Testis (tissue), 3 donors: Measurements from ENCODE around the gene HSPA9. TPM values are rescaled to one million over a fixed set of nuclear protein-coding genes. Genes with fewer than 3 reads are reported as not detected.

Experiments
- DNase-seq: peaks from one replicate; pipeline ENCODE4 v3.0.0-alpha.2; 2019
- H3K27ac ChIP-seq, 2 donors: fragments of 200-600 bp; sonication (generic); one replicate each; pipeline ENCODE4 v1.5.1; 2019
- H3K27me3 ChIP-seq: fragments of 200-600 bp; sonication (generic); one replicate; pipeline ENCODE4 v1.5.1; 2019
- H3K36me3 ChIP-seq: fragments of 200-600 bp; sonication (generic); one replicate; pipeline ENCODE4 v1.5.1; 2017; ENCODE audit warnings: low read depth; ENCODE audit errors: missing control alignments
- H3K4me1 ChIP-seq: fragments of 200-600 bp; sonication (generic); one replicate; pipeline ENCODE4 v1.5.1; 2019
- H3K4me3 ChIP-seq, 2 donors: fragments of 200-600 bp; sonication (generic); one replicate each; pipeline ENCODE4 v1.5.1; 2017 to 2019
- H3K9me3 ChIP-seq: fragments of 200-600 bp; sonication (generic); one replicate; pipeline ENCODE4 v1.5.1; 2017
- CTCF ChIP-seq, 3 experiments: fragments of 450-650 bp in 2 of 3; fragments of 200-600 bp in 1 of 3; sonication (generic) in 1 of 3; IDR thresholded peaks; one replicate each; pipeline ENCODE4 v1.5.1; 2016 to 2019; ENCODE audit warnings: antibody characterized with exemption in 3 of 3, mild to moderate bottlenecking in 2 of 3, moderate library complexity in 1 of 3
- POLR2A ChIP-seq: fragments of 450-650 bp; IDR thresholded peaks from one replicate; pipeline ENCODE4 v1.6.1; 2017; ENCODE audit warnings: antibody characterized with exemption, mild to moderate bottlenecking, moderate library complexity
- WGBS, 2 donors: methylation state at CpG; one replicate each; pipeline ENCODE4 v1.1.5; 2018; 5-methylcytosine and 5-hydroxymethylcytosine counted together
- intact Hi-C: fragments of 100-400 bp; cut with DNase I; formaldehyde crosslinking; loops from one replicate; pipeline ENCODE4 v1.15.1; 2023; ENCODE audit warnings: low total_unique reads
- polyA plus RNA-seq: library from polyadenylated mRNA; stranded (reverse); fragments of 350-450 nt; fragmentation: Illumina TruSeq; extraction: RNeasy Lipid Tissue Mini Kit (QIAGEN cat#74804); gene quantifications from one replicate; pipeline ENCODE4 v1.2.3, GENCODE V29; 2014; ENCODE audit warnings: low read depth, low replicate concordance; ENCODE audit not compliant: insufficient read depth
- total RNA-seq, 2 donors: library from RNA; depleted of rRNA; stranded (reverse); fragments of >200 nt; gene quantifications; one replicate each; pipeline ENCODE4 v1.2.3, GENCODE V29; 2016

Gene HSPA9
- total and polyA plus RNA-seq, 3 donors from 2014 or later, result 145 to 243 (median 205) TPM

DNA sequence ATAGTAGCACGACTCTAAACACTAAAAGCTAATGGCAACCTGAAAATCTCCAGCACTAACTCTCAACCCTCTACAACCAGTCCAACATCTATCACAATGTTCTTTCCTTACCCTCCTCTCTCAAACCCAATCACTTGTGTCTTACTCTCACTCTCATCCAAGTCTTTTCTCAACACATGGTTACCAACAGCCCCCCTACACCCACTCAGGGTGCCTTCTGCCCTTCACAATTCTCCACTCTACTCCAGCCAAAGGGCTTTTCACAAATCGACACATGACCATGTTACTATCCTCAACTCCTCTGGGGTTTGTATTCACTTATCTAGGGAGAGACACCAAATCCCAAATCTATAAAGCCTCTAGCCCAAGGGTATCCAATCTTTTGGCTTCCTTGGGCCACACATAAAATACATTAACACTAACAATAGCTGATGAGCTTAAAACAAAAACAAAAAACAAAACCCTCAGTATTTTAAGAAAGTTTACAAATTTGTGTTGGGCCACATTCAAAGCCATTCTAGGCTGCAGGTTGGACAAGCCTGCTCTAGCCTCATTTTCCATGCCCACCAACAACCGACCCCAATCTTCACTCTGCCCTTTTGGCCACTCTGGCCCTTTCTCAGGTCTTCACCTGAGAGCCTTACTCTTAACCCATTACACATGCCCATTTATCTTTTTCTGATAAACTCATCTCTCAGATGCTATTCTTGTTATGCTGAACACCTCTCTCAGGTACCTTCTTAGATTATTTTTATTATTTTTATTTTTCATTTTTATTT lies 11.7 kb downstream of the HSPA9 start:
- DNase-seq, result no peak
- H3K36me3 ChIP-seq, result no peaks in the 10 kb centered on the region
- TF ChIP-seq CTCF (IDR thresholded peaks at IDR 0.05) (no peak), POLR2A (no peak)
- H3K27me3 ChIP-seq, result no peaks in the 10 kb centered on the region
- intact Hi-C loops, result no loop called here
- H3K9me3 ChIP-seq, result no peaks in the 10 kb centered on the region
- H3K4me3 ChIP-seq, result no peak overlapping the region
- WGBS, 2 donors, result 79 to 84% methylated on average over 3 of the region's 3 CpGs
- H3K27ac ChIP-seq, result no peak overlapping the region
- H3K4me1 ChIP-seq, result no peaks in the 10 kb centered on the region

DNA sequence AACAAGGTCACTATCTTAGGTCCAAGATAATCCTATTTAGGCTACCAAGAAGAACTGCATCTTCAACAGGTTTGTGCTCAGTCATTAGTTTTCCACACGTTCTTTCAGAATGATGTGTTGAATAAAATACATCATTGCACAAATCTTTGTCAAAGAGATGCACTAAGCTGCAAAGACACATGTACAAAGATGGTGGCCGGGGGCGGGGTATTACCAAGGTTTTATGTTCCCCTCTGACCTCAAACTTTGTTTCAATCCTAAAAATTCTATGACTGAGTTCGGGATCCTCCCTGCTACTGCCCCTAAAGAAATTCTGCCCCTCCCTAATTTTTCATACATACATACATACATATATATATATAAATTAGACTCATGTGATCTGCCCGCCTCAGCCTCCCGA lies 14.2 kb downstream of the HSPA9 start:
- no peaks in the 10 kb centered on the region for H3K27me3 ChIP-seq
- intact Hi-C loops, result no loop called here
- no peak overlapping the region for H3K27ac ChIP-seq
- H3K36me3 ChIP-seq, result no peaks in the 10 kb centered on the region
- H3K9me3 ChIP-seq, result no peaks in the 10 kb centered on the region
- no peak for DNase-seq
- H3K4me1 ChIP-seq, result no peaks in the 10 kb centered on the region
- H3K4me3 ChIP-seq, result no peak overlapping the region
- no peak for TF ChIP-seq CTCF (IDR thresholded peaks at IDR 0.05)
- no peak for TF ChIP-seq POLR2A
- WGBS, 2 donors, result 88 to 94% methylated on average over 6 of the region's 6 CpGs

- H3K27ac ChIP-seq, result no peak overlapping the region
- no peaks in the 10 kb centered on the region for H3K4me1 ChIP-seq
- H3K36me3 ChIP-seq, result no peaks in the 10 kb centered on the region
- DNase-seq, result no peak
- intact Hi-C loops, result no loop called here
- TF ChIP-seq CTCF (IDR thresholded peaks at IDR 0.05), result no peak
- TF ChIP-seq POLR2A, result no peak
- no peak overlapping the region for H3K4me3 ChIP-seq
- no peaks in the 10 kb centered on the region for H3K27me3 ChIP-seq
- no peaks in the 10 kb centered on the region for H3K9me3 ChIP-seq
- 93 to 96% methylated on average over 7 of the region's 7 CpGs for WGBS, 2 donors
These were observed 15.3 kb downstream of the HSPA9 start for GRCh38 chr5:138559937-138560336.

DNA sequence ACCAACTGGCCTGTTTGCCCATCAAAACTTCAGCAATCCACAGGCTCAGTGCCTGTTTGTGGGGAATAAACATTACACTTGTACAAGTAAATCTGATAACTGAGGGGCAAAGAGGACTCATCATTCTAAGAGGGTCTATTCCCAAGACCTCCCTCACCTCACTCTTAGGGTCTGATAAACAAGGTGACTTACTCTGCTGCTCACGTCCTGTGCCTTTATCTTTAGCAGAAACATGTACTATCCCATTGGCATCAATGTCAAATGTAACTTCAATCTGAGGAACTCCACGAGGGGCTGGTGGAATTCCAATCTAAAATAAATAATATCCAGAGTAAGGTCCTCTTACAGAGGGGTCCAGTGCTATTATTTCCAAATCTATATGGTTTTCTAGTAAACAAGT lies 17.5 kb downstream of the HSPA9 start:
- intact Hi-C loops, result no loop called here
- H3K4me3 ChIP-seq, result no peak overlapping the region
- no peaks in the 10 kb centered on the region for H3K27me3 ChIP-seq
- no peaks in the 10 kb centered on the region for H3K9me3 ChIP-seq
- 81 to 93% methylated on average over 2 of the region's 2 CpGs for WGBS, 2 donors
- no peak overlapping the region for H3K27ac ChIP-seq
- TF ChIP-seq POLR2A, result no peak
- no peak for TF ChIP-seq CTCF (IDR thresholded peaks at IDR 0.05)
- DNase-seq, result no peak
- no peaks in the 10 kb centered on the region for H3K36me3 ChIP-seq
- H3K4me1 ChIP-seq, result no peaks in the 10 kb centered on the region

DNA sequence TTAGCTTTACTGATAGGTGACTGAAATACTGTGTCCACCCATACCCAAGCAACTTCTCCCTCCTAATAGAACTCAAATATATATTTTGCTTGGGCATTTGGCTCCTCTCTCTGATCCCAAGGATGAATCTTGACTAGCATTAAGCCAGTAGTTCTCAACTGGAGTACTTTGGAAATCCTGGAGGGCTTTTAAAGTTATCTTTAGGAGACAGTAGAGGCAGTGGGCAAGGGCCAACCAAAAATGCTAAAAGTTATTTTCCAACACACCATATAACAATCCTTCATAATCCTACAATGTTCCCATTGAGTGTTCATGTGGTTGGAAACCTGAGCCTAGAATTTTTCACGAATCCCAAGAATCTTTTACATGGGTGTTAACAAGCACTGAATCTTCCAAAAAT lies 21.1 kb downstream of the HSPA9 start:
- DNase-seq, result no peak
- Histone ChIP-seq H3K27me3 (no peaks in the 10 kb centered on the region), H3K4me3 (no peak overlapping the region), H3K4me1 (no peaks in the 10 kb centered on the region), H3K36me3 (no peaks in the 10 kb centered on the region), H3K27ac (no peak overlapping the region), H3K9me3 (no peaks in the 10 kb centered on the region)
- intact Hi-C loops, result no loop called here
- TF ChIP-seq POLR2A (no peak), CTCF (IDR thresholded peaks at IDR 0.05) (no peak)
- 62 to 72% methylated on average over 1 of the region's 1 CpG for WGBS, 2 donors
